ENCODE results near the gene COL6A1.

Gene COL6A1

DNA sequence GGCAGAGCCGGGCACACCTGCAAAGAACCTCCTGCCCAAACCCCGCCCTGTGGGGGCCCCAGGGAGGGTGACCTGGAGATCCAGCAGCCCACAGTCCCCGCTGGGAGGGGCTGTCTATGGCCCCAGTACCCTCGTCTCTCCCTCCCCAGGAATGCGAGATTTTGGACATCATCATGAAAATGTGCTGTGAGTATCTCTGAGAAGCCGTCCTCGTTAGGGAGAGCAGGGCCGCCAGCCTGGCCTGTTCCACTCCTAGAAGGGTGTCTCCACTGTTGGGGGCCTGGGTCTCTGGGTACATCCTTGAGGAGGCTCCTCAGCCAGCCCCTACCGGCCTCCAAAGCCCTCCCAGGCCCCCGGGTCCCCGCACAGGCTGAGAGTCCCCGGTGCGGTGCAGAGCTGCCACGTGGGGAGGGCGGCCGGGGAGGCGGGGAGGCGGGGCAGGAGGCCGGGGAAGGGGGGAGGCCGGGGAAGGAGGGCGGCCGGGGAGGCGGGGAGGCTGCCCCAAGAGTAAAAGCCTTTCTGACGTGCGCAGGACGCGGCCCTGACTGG, 18.7 kb downstream of the COL6A1 start:
- no peaks in the 10 kb centered on the region for H3K79me2 ChIP-seq (ENCODE audit: insufficient read depth, low read depth)
- H3K4me2 ChIP-seq, result no peak overlapping the region
- no peak for TF ChIP-seq CTCF (conservative IDR thresholded peaks at IDR 0.05; ENCODE audit: low read depth, low read length)
- peaks cover 38% of the 10 kb centered on the region; the same call in 1 of the 2 replicates for H3K27me3 ChIP-seq (ENCODE audit: insufficient read depth, low read depth)
- no peaks in the 10 kb centered on the region for H4K20me1 ChIP-seq (ENCODE audit: insufficient read depth)
- no peak overlapping the region for H3K4me3 ChIP-seq (IDR thresholded peaks at IDR 0.05; ENCODE audit: insufficient read depth, low read depth, low read length)
- H3K9ac ChIP-seq, result no peak overlapping the region
- no peaks in the 10 kb centered on the region for H3K36me3 ChIP-seq (ENCODE audit: insufficient read depth)
- H3K27ac ChIP-seq, result no peak overlapping the region
- H2AFZ ChIP-seq (ENCODE audit: low read depth), result no peak overlapping the region
- H3K4me1 ChIP-seq (ENCODE audit: low read depth, poor library complexity, severe bottlenecking), result no peaks in the 10 kb centered on the region

- Histone ChIP-seq H3K79me2 (ENCODE audit: insufficient read depth, low read depth) (no peaks in the 10 kb centered on the region), H3K4me1 (ENCODE audit: low read depth, poor library complexity, severe bottlenecking) (no peaks in the 10 kb centered on the region), H2AFZ (ENCODE audit: low read depth) (no peak overlapping the region), H3K27ac (no peak overlapping the region), H3K9ac (no peak overlapping the region), H3K36me3 (ENCODE audit: insufficient read depth) (no peaks in the 10 kb centered on the region), H3K4me3 (IDR thresholded peaks at IDR 0.05; ENCODE audit: insufficient read depth, low read depth, low read length) (no peak overlapping the region), H3K4me2 (no peak overlapping the region), H3K27me3 (ENCODE audit: insufficient read depth, low read depth) (peaks cover 31% of the 10 kb centered on the region; the same call in 1 of the 2 replicates), H4K20me1 (ENCODE audit: insufficient read depth) (no peaks in the 10 kb centered on the region)
- TF ChIP-seq CTCF (conservative IDR thresholded peaks at IDR 0.05; ENCODE audit: low read depth, low read length), result no peak
Measured at GRCh38 chr21:46000731-46001641, 19.4 kb downstream of the COL6A1 start.

DNA sequence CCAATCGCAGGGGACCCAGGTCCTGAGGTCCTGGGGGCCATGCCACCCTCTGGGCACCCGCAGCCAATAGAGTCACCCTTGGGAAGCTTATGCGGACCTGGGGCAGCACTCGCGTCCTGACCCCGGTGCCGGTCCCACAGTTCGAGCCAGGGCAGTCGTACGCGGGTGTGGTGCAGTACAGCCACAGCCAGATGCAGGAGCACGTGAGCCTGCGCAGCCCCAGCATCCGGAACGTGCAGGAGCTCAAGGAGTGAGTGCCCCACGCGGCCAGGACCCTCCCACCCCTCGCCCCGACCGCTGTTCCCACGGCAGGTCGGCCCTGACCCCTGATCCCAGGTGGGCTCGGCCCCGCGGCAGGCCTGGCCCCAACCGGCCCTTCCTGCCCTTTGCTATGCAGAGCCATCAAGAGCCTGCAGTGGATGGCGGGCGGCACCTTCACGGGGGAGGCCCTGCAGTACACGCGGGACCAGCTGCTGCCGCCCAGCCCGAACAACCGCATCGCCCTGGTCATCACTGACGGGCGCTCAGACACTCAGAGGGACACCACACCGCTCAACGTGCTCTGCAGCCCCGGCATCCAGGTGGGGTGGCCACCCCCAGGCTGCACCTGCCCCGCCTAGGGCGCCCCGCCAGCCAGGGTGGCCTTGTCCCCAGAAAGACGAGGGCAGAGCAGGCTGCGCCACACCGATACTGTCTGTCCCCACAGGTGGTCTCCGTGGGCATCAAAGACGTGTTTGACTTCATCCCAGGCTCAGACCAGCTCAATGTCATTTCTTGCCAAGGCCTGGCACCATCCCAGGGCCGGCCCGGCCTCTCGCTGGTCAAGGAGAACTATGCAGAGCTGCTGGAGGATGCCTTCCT, 20.5 kb downstream of the COL6A1 start:
- no peaks in the 10 kb centered on the region for H4K20me1 ChIP-seq (ENCODE audit: insufficient read depth)

More for the DNA sequence above, 20.5 kb downstream of the COL6A1 start:
- no peaks in the 10 kb centered on the region for H3K36me3 ChIP-seq (ENCODE audit: insufficient read depth)
- H3K4me3 ChIP-seq (IDR thresholded peaks at IDR 0.05; ENCODE audit: insufficient read depth, low read depth, low read length), result no peak overlapping the region
- TF ChIP-seq CTCF (conservative IDR thresholded peaks at IDR 0.05; ENCODE audit: low read depth, low read length), result no peak
- H3K9ac ChIP-seq, result no peak overlapping the region
- H3K79me2 ChIP-seq (ENCODE audit: insufficient read depth, low read depth), result no peaks in the 10 kb centered on the region
- no peak overlapping the region for H3K27ac ChIP-seq
- H2AFZ ChIP-seq (ENCODE audit: low read depth), result no peak overlapping the region
- peaks cover 24% of the 10 kb centered on the region; the same call in 1 of the 2 replicates for H3K27me3 ChIP-seq (ENCODE audit: insufficient read depth, low read depth)
- no peak overlapping the region for H3K4me2 ChIP-seq
- H3K4me1 ChIP-seq (ENCODE audit: low read depth, poor library complexity, severe bottlenecking), result no peaks in the 10 kb centered on the region

Measured in KMS-11 (cell line).